GM23338 (cell line): ENCODE data around the gene CIZ1. TPM values are rescaled to one million over a fixed set of nuclear protein-coding genes. Genes with fewer than 3 reads are reported as not detected.

Experiments used
- ATAC-seq: fragments of 200-7000 bp; cut with Tn5 transposase; 3 replicates; pipeline ENCODE4 v1.9.1; 2020
- DNase-seq: peaks from one replicate; pipeline ENCODE4 v3.0.0-alpha.2; 2015; ENCODE audit warnings: low spot score
- H2AFZ ChIP-seq: fragments of 200-600 bp; sonication (generic); 2 replicates; pipeline ENCODE4 v1.8.0; 2016; ENCODE audit warnings: antibody characterized with exemption, mild to moderate bottlenecking, moderate library complexity
- H3F3A ChIP-seq: fragments of 200-600 bp; sonication (generic); replicated peaks from 2 replicates; pipeline ENCODE4 v1.8.0; 2017; ENCODE audit warnings: antibody characterized with exemption, mixed run types, low read depth
- H3K27ac ChIP-seq: fragments of 200-600 bp; sonication (generic); 2 replicates; pipeline ENCODE4 v1.6.1; 2016; ENCODE audit warnings: low read depth
- H3K27me3 ChIP-seq: fragments of 200-600 bp; sonication (generic); 2 replicates; pipeline ENCODE4 v1.8.0; 2016; ENCODE audit warnings: mild to moderate bottlenecking, mixed run types, moderate library complexity; ENCODE audit not compliant: insufficient read depth
- H3K36me3 ChIP-seq: fragments of 200-600 bp; sonication (generic); 2 replicates; pipeline ENCODE4 v1.8.0; 2016; ENCODE audit warnings: mild to moderate bottlenecking; ENCODE audit not compliant: insufficient read depth
- H3K4me1 ChIP-seq: fragments of 200-600 bp; sonication (generic); 2 replicates; pipeline ENCODE4 v1.8.0; 2016; ENCODE audit warnings: mild to moderate bottlenecking, moderate library complexity; ENCODE audit not compliant: insufficient read depth
- H3K4me2 ChIP-seq: fragments of 200-600 bp; sonication (generic); 2 replicates; pipeline ENCODE4 v1.7.1; 2017; ENCODE audit warnings: mixed run types
- H3K4me3 ChIP-seq: fragments of 200-600 bp; sonication (generic); 2 replicates; pipeline ENCODE4 v1.6.1; 2016; ENCODE audit warnings: mixed run types
- H3K79me2 ChIP-seq: fragments of 200-600 bp; sonication (generic); replicated peaks from 2 replicates; pipeline ENCODE4 v1.8.0; 2017; ENCODE audit warnings: mild to moderate bottlenecking; ENCODE audit not compliant: insufficient read depth
- H3K9me2 ChIP-seq: fragments of 200-600 bp; sonication (generic); 2 replicates; pipeline ENCODE4 v1.8.0; 2017; ENCODE audit not compliant: insufficient read depth
- H4K20me1 ChIP-seq: fragments of 200-600 bp; sonication (generic); replicated peaks from 2 replicates; pipeline ENCODE4 v1.8.0; 2017; ENCODE audit warnings: mild to moderate bottlenecking; ENCODE audit not compliant: insufficient read depth
- H3K27ac Mint-ChIP-seq: 2 replicates; pipeline ENCODE4 v1.8.0; 2020; ENCODE audit warnings: inconsistent platforms, mild to moderate bottlenecking, moderate library complexity, mixed read lengths
- H3K27me3 Mint-ChIP-seq: 3 replicates; pipeline ENCODE4 v1.8.0; 2022; ENCODE audit warnings: low read depth, mild to moderate bottlenecking, moderate library complexity, mixed read lengths, inconsistent platforms; ENCODE audit not compliant: insufficient read depth, poor library complexity
- H3K36me3 Mint-ChIP-seq: 3 replicates; pipeline ENCODE4 v1.8.0; 2021; ENCODE audit warnings: low read depth, mild to moderate bottlenecking, inconsistent platforms, moderate library complexity, mixed read lengths
- H3K4me1 Mint-ChIP-seq: 3 replicates; pipeline ENCODE4 v1.8.0; 2020; ENCODE audit warnings: mild to moderate bottlenecking, inconsistent platforms, mixed read lengths
- H3K4me3 Mint-ChIP-seq: 3 replicates; pipeline ENCODE4 v1.8.0; 2021; ENCODE audit warnings: moderate library complexity, mild to moderate bottlenecking, inconsistent platforms, mixed read lengths
- H3K9me3 Mint-ChIP-seq: 3 replicates; pipeline ENCODE4 v1.8.0; 2020; ENCODE audit warnings: moderate library complexity, mild to moderate bottlenecking, inconsistent platforms, mixed read lengths
- CREB1 ChIP-seq: fragments of 250-450 bp; sonication (Bioruptor Pico); IDR thresholded peaks from 2 replicates; pipeline ENCODE4 v1.5.0; 2020; ENCODE audit warnings: low read depth, mild to moderate bottlenecking, moderate library complexity
- EZH2 ChIP-seq: fragments of 200-600 bp; sonication (generic); IDR thresholded peaks from one replicate; pipeline ENCODE4 v1.8.0; 2017; ENCODE audit warnings: antibody characterized with exemption, mild to moderate bottlenecking, low read depth; ENCODE audit not compliant: unreplicated experiment
- EZH2phosphoT487 ChIP-seq: fragments of 200-600 bp; sonication (generic); IDR thresholded peaks from one replicate; pipeline ENCODE4 v1.8.1; 2018; ENCODE audit warnings: antibody characterized with exemption; ENCODE audit not compliant: unreplicated experiment
- JUNB ChIP-seq: IDR thresholded peaks from one replicate; pipeline ENCODE4 v1.6.1; 2016; ENCODE audit warnings: antibody characterized with exemption; ENCODE audit not compliant: unreplicated experiment
- NANOG ChIP-seq: IDR thresholded peaks from 2 replicates; pipeline ENCODE4 v1.6.1; 2016; ENCODE audit warnings: antibody characterized with exemption, borderline replicate concordance
- POLR2AphosphoS5 ChIP-seq: IDR thresholded peaks from 2 replicates; pipeline ENCODE4 v1.6.1; 2016; ENCODE audit warnings: antibody characterized with exemption, low read depth
- STAT1 ChIP-seq: IDR thresholded peaks from one replicate; pipeline ENCODE4 v1.6.1; 2016; ENCODE audit warnings: antibody characterized with exemption; ENCODE audit not compliant: unreplicated experiment
- ZNF114 ChIP-seq: fragments of 250-450 bp; sonication (Bioruptor Pico); IDR thresholded peaks from 2 replicates; pipeline ENCODE4 v1.5.0; 2020; ENCODE audit warnings: mild to moderate bottlenecking, moderate library complexity
- ZNF331 ChIP-seq: fragments of 250-450 bp; sonication (Bioruptor Pico); IDR thresholded peaks from 2 replicates; pipeline ENCODE4 v1.5.0; 2020; ENCODE audit warnings: low read depth, mild to moderate bottlenecking, moderate library complexity
- polyA plus RNA-seq: library from polyadenylated mRNA; unstranded; fragments of >200 nt; fragmentation: Nextera tagmentation; extraction: Ambion mirVana; gene quantifications from 2 replicates; pipeline ENCODE4 v1.2.1, GENCODE V29; 2016
- total RNA-seq: library from RNA; depleted of rRNA; stranded (reverse); fragments of >200 nt; shearing (Covaris generic); gene quantifications from 2 replicates; pipeline ENCODE4 v1.2.3, GENCODE V29; 2014
- TF ChIP-seq, protein P1 (sequence below): fragments of 250-450 bp; sonication (Bioruptor Pico); IDR thresholded peaks from 2 replicates; pipeline ENCODE4 v1.5.0; 2020; ENCODE audit warnings: mild to moderate bottlenecking, moderate library complexity
- TF ChIP-seq, protein P2 (sequence below), 2 experiments: fragments of 200-600 bp in 1 of 2; sonication (generic) in 1 of 2; conservative IDR thresholded peaks; 2 replicates each; pipeline versions ENCODE4 v1.5.1 to v1.6.1; 2016 to 2017; ENCODE audit warnings: antibody characterized with exemption in 2 of 2, low read depth in 2 of 2, mild to moderate bottlenecking in 2 of 2, moderate library complexity in 1 of 2
- TF ChIP-seq, protein P3 (sequence below): IDR thresholded peaks from 2 replicates; pipeline ENCODE4 v1.6.1; 2016; ENCODE audit warnings: antibody characterized with exemption
- TF ChIP-seq, protein P4 (sequence below): IDR thresholded peaks from one replicate; pipeline ENCODE4 v1.6.1; 2018; ENCODE audit warnings: antibody characterized with exemption; ENCODE audit not compliant: unreplicated experiment

The CIZ1 gene
- total and polyA plus RNA-seq, 2 experiments from 2014 or later = 49.6 to 61.4 TPM

DNA sequence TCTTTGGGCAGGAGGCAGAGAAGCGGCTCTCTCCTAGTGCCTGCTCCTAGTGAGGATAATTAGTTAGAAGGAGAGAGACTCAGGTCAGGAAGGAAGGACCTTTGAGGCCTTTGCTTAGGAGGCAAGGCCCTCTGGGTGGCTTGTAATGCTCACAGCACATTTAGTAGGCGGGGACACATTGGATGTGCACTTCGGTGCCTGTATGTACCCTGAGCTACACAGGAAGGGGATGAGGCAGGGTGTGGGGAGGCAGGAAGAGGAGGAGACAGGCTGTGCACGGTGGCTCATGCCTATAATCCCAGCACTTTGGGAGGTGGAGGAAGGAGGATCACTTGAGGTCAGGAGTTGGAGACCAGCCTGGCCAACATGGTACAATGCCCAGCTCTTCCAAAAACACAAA is 49.3 kb downstream of the CIZ1 start:
- ATAC-seq (no peak), DNase-seq (no peak)
- Histone ChIP-seq H3K9me2 (no peaks in the 10 kb centered on the region), H3K4me3 (no peak overlapping the region), H3K36me3 (no peaks in the 10 kb centered on the region), H3K27me3 (no peaks in the 10 kb centered on the region), H3K79me2 (no peaks in the 10 kb centered on the region), H3K4me2 (no peak overlapping the region), H3K27ac (no peak overlapping the region), H4K20me1 (no peaks in the 10 kb centered on the region), H3K4me1 (no peaks in the 10 kb centered on the region), H2AFZ (no peak overlapping the region), H3F3A (no peaks in the 10 kb centered on the region)
- H3K4me1 Mint-ChIP-seq = peaks cover 4% of the 10 kb centered on the region
- H3K27ac Mint-ChIP-seq = no peak overlapping the region
- TF ChIP-seq ZNF331 (no peak), NANOG (no peak), STAT1 (no peak), CREB1 (CRISPR knock-in tag) (no peak), ZNF114 (no peak), POLR2AphosphoS5 (no peak), EZH2phosphoT487 (no peak), EZH2 (no peak), JUNB (no peak)
- TF ChIP-seq, protein P1, sequence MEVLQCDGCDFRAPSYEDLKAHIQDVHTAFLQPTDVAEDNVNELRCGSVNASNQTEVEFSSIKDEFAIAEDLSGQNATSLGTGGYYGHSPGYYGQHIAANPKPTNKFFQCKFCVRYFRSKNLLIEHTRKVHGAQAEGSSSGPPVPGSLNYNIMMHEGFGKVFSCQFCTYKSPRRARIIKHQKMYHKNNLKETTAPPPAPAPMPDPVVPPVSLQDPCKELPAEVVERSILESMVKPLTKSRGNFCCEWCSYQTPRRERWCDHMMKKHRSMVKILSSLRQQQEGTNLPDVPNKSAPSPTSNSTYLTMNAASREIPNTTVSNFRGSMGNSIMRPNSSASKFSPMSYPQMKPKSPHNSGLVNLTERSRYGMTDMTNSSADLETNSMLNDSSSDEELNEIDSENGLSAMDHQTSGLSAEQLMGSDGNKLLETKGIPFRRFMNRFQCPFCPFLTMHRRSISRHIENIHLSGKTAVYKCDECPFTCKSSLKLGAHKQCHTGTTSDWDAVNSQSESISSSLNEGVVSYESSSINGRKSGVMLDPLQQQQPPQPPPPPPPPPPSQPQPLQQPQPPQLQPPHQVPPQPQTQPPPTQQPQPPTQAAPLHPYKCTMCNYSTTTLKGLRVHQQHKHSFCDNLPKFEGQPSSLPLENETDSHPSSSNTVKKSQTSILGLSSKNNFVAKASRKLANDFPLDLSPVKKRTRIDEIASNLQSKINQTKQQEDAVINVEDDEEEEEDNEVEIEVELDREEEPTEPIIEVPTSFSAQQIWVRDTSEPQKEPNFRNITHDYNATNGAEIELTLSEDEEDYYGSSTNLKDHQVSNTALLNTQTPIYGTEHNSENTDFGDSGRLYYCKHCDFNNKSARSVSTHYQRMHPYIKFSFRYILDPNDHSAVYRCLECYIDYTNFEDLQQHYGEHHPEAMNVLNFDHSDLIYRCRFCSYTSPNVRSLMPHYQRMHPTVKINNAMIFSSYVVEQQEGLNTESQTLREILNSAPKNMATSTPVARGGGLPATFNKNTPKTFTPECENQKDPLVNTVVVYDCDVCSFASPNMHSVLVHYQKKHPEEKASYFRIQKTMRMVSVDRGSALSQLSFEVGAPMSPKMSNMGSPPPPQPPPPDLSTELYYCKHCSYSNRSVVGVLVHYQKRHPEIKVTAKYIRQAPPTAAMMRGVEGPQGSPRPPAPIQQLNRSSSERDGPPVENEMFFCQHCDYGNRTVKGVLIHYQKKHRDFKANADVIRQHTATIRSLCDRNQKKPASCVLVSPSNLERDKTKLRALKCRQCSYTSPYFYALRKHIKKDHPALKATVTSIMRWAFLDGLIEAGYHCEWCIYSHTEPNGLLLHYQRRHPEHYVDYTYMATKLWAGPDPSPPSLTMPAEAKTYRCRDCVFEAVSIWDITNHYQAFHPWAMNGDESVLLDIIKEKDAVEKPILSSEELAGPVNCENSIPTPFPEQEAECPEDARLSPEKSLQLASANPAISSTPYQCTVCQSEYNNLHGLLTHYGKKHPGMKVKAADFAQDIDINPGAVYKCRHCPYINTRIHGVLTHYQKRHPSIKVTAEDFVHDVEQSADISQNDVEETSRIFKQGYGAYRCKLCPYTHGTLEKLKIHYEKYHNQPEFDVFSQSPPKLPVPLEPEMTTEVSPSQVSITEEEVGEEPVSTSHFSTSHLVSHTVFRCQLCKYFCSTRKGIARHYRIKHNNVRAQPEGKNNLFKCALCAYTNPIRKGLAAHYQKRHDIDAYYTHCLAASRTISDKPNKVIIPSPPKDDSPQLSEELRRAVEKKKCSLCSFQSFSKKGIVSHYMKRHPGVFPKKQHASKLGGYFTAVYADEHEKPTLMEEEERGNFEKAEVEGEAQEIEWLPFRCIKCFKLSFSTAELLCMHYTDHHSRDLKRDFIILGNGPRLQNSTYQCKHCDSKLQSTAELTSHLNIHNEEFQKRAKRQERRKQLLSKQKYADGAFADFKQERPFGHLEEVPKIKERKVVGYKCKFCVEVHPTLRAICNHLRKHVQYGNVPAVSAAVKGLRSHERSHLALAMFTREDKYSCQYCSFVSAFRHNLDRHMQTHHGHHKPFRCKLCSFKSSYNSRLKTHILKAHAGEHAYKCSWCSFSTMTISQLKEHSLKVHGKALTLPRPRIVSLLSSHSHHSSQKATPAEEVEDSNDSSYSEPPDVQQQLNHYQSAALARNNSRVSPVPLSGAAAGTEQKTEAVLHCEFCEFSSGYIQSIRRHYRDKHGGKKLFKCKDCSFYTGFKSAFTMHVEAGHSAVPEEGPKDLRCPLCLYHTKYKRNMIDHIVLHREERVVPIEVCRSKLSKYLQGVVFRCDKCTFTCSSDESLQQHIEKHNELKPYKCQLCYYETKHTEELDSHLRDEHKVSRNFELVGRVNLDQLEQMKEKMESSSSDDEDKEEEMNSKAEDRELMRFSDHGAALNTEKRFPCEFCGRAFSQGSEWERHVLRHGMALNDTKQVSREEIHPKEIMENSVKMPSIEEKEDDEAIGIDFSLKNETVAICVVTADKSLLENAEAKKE = no peak
- TF ChIP-seq, protein P2, sequence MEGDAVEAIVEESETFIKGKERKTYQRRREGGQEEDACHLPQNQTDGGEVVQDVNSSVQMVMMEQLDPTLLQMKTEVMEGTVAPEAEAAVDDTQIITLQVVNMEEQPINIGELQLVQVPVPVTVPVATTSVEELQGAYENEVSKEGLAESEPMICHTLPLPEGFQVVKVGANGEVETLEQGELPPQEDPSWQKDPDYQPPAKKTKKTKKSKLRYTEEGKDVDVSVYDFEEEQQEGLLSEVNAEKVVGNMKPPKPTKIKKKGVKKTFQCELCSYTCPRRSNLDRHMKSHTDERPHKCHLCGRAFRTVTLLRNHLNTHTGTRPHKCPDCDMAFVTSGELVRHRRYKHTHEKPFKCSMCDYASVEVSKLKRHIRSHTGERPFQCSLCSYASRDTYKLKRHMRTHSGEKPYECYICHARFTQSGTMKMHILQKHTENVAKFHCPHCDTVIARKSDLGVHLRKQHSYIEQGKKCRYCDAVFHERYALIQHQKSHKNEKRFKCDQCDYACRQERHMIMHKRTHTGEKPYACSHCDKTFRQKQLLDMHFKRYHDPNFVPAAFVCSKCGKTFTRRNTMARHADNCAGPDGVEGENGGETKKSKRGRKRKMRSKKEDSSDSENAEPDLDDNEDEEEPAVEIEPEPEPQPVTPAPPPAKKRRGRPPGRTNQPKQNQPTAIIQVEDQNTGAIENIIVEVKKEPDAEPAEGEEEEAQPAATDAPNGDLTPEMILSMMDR (conservative IDR thresholded peaks at IDR 0.05; ENCODE audit: low read depth in 2 of 2) = no peak
- TF ChIP-seq, protein P3, sequence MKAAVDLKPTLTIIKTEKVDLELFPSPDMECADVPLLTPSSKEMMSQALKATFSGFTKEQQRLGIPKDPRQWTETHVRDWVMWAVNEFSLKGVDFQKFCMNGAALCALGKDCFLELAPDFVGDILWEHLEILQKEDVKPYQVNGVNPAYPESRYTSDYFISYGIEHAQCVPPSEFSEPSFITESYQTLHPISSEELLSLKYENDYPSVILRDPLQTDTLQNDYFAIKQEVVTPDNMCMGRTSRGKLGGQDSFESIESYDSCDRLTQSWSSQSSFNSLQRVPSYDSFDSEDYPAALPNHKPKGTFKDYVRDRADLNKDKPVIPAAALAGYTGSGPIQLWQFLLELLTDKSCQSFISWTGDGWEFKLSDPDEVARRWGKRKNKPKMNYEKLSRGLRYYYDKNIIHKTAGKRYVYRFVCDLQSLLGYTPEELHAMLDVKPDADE = no peak
- TF ChIP-seq, protein P4, sequence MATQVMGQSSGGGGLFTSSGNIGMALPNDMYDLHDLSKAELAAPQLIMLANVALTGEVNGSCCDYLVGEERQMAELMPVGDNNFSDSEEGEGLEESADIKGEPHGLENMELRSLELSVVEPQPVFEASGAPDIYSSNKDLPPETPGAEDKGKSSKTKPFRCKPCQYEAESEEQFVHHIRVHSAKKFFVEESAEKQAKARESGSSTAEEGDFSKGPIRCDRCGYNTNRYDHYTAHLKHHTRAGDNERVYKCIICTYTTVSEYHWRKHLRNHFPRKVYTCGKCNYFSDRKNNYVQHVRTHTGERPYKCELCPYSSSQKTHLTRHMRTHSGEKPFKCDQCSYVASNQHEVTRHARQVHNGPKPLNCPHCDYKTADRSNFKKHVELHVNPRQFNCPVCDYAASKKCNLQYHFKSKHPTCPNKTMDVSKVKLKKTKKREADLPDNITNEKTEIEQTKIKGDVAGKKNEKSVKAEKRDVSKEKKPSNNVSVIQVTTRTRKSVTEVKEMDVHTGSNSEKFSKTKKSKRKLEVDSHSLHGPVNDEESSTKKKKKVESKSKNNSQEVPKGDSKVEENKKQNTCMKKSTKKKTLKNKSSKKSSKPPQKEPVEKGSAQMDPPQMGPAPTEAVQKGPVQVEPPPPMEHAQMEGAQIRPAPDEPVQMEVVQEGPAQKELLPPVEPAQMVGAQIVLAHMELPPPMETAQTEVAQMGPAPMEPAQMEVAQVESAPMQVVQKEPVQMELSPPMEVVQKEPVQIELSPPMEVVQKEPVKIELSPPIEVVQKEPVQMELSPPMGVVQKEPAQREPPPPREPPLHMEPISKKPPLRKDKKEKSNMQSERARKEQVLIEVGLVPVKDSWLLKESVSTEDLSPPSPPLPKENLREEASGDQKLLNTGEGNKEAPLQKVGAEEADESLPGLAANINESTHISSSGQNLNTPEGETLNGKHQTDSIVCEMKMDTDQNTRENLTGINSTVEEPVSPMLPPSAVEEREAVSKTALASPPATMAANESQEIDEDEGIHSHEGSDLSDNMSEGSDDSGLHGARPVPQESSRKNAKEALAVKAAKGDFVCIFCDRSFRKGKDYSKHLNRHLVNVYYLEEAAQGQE = no peak
- no peaks in the 10 kb centered on the region for H3K9me3 Mint-ChIP-seq
- peaks cover 2% of the 10 kb centered on the region for H3K27me3 Mint-ChIP-seq
- no peaks in the 10 kb centered on the region for H3K36me3 Mint-ChIP-seq
- H3K4me3 Mint-ChIP-seq = no peak overlapping the region
